ENCODE results near the gene CD163.
"Not testable (repeated sequence)": the region's sequence is repeated elsewhere in the genome, so short reads cannot be mapped to it uniquely, and the experiment has no call there.

CD163 gene

DNA sequence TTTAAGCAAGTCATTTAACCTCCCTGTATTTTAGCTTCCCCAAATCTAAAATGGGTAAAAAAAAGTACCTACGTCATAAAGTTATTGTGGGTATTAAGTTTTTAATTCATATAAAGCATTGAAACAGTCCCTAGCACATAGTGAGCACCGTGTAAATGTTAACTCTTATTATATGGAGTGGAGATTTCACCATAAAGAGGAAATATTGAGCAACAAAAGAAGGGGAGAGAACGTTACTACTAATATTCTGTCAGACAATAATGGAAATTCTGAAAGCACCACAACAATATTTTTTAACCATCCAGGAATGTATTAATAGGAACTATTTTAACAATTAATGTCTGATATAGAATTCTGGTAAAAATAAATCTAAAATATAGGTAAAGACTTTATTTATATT is 51.8 kb downstream of the CD163 start:
- no peak for DNase-seq (ENCODE audit: extremely low read depth in 1 of 2, low read depth in 1 of 2)

DNA sequence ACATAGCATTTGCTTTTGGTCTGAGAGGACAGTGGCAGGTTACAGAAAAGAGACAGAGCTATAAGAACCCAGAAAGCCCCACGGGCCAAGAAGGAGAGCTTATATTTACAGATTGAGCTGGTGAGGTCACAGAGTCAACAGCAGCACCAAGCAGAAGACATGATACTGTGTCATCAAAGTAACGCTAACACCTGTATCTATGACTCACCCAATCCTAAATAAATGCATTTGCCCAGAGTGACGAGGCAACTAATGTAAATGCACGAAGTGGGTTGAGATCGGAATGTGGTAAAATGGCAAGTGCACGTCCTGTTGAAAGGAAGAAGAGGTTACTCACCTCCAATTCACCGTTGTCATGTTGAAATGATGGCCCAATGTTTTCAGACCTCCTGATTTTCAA is 52.9 kb downstream of the CD163 start:
- no peak for DNase-seq (ENCODE audit: extremely low read depth in 1 of 2, low read depth in 1 of 2)

DNA sequence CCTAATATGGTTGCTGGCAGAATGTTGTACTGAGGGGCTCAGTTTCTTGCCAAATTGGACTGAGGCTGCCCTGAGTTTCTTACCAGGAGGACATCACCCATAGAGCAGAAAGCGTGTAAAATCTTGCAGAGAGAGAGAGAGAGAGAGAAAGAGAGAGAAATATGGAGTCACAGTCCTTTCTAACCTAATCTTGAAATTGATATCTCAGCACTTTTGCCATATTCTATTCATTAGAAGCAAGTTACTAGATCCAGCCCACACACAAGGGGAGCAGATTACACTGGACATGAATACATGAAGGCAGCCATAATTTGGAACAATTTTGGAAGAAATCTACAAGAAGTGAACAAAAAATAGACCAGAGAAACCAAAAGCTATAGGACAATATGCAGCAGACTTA is 55.5 kb downstream of the CD163 start:
- no peak for DNase-seq (ENCODE audit: extremely low read depth in 1 of 2, low read depth in 1 of 2)

DNA sequence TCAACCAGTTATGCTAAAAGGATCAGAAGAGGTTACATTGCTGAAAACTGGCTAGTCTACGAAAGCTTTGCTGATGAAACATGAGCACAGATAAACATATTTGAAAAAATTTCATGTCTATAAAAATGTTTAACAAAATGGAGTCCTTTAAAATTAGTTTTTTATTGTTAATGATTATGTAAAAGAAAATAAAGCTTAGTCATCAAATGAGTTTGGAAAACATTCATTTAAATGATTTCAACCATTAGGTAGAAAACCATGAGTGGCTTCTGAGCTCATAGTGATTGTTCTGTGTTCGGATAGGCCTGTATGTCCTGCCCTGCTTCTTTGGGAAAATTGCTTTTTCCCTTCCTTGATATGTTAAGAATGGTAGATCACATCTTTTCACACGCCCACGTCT is 59.0 kb downstream of the CD163 start:
- DNase-seq (ENCODE audit: extremely low read depth in 1 of 2, low read depth in 1 of 2) = no peak

DNA sequence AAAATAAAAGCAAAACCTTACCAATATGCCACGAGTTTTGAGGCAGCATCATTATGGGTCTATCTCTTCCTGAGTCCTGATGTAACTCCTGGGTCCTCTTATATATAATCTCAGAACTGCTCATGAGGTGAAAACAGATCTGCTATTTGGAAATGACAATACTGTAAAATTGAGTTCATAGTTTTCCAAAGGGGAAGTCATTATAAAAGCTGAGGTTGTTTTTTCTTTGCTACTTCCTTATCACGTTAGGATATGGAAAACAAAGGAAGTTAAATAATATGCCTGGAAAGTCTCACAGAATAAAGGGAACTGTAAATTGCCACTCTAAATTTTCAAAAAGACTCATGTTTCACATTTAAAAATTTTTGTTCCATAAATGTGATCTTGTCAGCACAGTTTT is 59.5 kb downstream of the CD163 start, which contains the start of gene CD163L1:
TSS of gene CD163L1 (minus strand) at position 78 of the 400 bp plus-strand sequence. CDS start at position 52, 26 bp downstream.
- no peak for DNase-seq (ENCODE audit: extremely low read depth in 1 of 2, low read depth in 1 of 2)

DNA sequence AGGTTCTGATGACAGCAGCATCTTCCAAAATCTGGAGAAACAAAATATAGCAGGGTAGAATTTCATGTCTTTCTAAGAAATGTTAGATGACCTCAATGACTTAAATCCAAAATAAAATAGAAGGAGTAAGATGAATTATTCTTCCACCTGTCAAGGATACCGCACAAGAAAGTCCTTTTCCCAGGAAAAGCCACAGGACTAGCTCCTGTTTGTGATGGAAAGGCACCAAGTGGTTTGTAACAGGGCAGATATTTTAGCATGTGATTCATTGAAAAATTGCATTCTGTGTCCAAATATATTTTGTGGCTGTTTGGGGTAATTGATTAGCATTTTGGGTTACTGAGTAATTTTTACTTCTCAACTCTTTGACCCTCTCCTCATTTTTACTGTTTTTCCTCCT is 62.4 kb downstream of the CD163 start:
- DNase-seq (ENCODE audit: extremely low read depth in 1 of 2, low read depth in 1 of 2) = no peak

DNA sequence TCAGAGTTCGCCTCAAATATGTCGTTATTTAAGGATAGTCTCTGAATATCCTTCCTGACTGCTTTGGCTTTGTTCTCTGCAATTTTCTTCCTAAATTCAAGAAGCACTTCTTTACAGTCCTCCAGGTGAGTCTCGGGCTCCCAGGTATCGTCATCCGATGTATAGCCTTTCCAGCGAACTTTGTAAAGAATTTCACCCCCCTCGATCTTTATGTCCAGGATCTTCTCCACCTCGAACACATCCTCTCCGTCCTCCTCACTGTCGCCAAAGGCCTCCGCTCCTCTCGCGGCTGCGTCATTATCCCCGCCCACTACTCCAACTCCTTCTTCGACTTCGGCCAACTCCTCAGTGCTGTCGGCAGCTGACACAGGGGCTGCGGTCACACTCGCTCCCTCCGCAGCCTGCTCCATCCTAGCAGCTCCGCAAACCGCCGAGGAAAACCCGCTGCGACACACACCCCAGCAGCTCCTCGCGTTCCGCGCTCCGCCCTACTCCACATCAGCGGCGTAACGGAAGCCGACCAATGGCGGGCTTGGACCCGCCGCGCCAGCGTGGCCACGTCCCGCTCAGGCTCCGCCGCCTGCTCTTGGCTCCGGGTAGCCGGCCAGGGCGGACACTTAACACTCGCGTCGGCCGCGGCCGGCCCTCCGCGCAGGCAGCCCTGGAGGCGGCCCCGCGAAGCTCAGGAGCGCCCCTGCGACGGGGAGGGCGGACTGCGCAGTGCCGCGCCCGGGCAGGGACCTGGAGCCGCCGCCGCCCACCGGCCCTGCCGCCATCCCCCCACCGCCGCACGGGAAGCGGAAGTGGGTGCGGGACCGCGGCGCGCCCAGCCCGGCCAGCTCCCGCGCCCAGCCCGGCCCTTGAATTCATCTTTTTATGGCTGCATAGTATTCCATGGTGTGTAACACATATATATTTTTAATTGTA is 63.7 kb downstream of the CD163 start:
- peak; percentile 7 to 35 for DNase-seq (ENCODE audit: extremely low read depth in 1 of 2, low read depth in 1 of 2)

DNA sequence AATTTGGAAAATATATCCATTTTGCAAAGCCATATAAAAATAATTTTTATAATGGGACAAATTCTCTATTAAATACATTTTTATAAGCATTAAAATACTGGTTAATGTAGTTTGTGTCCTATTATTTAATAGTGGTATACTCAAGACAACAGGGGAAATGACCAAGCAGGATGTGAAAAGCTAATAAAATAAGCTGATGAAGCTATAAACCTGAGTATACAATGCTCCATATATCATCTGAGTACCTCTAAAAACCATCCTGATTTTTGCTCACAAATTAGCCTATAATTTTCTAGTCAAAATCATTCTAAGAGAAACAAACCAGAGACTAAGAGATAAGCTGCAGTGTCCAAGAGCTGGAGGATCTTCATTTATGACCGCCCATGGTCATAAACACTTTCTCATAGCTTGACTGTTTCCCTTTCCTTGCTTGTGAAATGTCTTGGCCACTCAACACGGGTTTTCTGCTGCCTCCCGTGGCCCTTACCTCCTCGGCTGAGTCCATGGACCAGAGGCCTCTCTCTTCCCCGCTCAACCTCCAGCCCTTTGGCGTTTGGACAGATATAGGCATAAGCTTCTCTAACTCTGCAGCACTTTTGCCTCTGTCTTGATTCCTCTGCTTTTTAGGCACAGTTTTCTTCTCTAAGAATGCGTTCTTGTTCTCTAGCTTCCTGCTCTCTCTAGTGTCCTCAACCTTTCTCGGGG is 65.1 kb downstream of the CD163 start:
- DNase-seq (ENCODE audit: extremely low read depth in 1 of 2, low read depth in 1 of 2) = not testable (repeated sequence)

DNA sequence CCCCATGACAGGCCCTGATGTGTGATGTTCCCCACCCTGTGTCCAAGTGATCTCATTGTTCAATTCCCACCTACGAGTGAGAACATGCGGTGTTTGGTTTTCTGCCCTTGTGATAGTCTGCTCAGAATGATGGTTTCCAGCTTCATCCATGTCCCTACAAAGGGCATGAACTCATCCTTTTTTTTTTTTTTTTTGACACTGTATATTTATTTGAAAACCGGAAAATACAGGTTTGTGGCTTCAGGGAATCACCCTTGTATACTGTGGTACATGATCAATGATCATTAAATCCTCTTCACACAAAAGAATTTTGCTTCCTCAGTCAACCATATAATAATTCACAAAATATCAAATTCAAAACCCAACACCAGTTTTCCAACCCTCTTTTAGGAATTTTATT is 66.1 kb downstream of the CD163 start:
- not testable (repeated sequence) for DNase-seq (ENCODE audit: extremely low read depth in 1 of 2, low read depth in 1 of 2)

DNA sequence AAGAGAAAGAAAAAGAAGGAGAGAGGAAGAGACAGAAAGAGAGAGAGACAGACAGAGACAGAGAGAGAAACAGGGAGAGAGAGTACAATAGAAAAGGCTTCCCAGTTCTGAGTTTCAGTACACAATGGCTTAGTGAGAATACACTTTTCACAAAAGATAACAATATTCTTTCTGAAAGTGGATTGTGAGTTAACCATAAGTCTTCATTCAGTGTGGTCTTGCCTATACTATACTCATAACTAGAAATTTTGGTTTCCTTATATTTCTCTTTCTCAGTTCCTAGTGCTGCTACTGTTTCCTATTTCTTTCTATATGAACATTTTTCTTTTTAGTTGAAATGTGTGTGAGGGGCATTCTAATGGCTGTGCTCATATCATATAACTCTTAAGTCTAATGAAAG is 68.9 kb downstream of the CD163 start:
- no peak for DNase-seq (ENCODE audit: extremely low read depth in 1 of 2, low read depth in 1 of 2)

DNA sequence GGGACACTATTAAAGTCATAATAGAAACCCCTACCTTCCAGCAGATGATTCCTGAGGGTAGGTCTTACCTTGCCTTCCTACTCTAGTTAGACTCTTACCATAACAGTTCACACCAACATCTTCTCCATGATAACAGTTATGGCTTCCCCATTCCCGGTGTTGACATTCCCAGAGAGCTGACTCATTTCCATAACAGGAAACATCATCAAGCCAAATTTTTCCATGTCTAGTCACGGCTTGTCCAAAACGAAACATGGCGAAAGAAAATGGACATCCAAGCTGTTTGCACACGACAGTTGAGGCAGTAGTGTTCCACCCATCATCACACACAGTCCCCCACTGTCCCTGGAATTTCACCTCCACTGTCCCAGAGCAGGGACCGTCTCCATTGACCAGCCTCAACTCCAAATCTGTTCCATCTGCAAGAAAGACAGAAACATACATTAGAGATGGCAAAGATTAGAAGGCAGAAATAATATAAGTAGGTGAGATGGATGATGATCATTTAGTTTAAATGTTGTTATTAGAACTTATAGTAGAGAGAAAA is 70.2 kb downstream of the CD163 start:
- no peak for DNase-seq (ENCODE audit: extremely low read depth in 1 of 2, low read depth in 1 of 2)

DNA sequence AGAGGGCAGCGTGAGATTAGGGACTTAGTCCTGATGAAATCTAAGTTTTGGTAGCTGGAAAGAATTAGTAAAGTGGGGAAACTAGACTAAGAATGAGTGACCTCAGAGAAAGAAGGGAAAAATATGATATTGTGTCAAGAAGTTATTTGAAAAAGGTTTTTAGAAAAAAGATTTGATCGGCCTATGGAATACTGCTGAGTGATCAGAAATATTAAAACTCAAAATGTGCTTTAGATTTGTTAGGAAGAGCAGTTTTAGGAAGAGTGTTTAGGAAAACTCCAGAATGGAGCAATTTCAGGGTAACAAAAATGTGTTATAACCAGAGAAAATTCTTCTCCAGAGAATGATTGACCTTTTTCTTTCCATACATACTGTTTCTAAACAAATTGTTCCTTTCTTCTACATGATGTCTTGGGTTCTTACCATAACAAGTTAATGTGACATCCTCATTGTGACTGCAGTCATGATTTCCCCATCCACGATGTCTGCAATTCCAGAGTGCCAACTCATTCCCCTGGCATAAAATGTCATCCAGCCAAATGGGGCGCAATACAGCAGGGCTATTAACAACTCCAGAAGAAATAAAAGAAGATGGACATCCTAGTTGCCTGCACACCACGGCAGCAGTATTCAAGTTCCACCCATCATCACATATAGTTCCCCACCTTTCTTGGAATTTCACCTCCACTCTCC is 71.4 kb downstream of the CD163 start:
- no peak for DNase-seq (ENCODE audit: extremely low read depth in 1 of 2, low read depth in 1 of 2)

Measured in stimulated activated CD8-positive, alpha-beta memory T cell treated with anti-CD3 and anti-CD28 coated beads, Interleukin-7, amount 100 ng/mL, for 48 hours (primary cell).